K562 (cell line): Measurements from ENCODE around the gene INPP4B. TPM values are rescaled to one million over a fixed set of nuclear protein-coding genes. Genes with fewer than 3 reads are reported as not detected.

ENCODE experiments used
- ATAC-seq: fragments of 200-7000 bp; cut with Tn5 transposase; 3 replicates; pipeline ENCODE4 v1.9.1; 2020; ENCODE audit warnings: moderate library complexity
- BruUV-seq: library from RNA; stranded (reverse); fragments of 400-500 nt; replicated peaks from 2 replicates; lab custom pipeline; 2021; lab: Mats Ljungman, UMichigan
- CTCF ChIA-PET: fragments of 300-600 bp; formaldehyde crosslinking; extraction: SDS; loops from one replicate; lab custom pipeline; 2021; ENCODE audit warnings: low intra/inter-chr PET ratio; lab: Yijun Ruan, JAX
- POLR2A ChIA-PET: fragments of 300-600, 350-650 bp; sonication (Branson Sonifier 250); formaldehyde crosslinking; extraction: SDS; loops from one replicate; lab custom pipeline; 2021; ENCODE audit warnings: antibody characterized with exemption, inconsistent platforms; lab: Yijun Ruan, JAX
- DNase-seq, 4 experiments: peaks; one replicate each; pipeline versions ENCODE4 v3.0.0 to v3.0.0-alpha.2; 2011 to 2018; ENCODE audit warnings: low spot score in 3 of 4, mixed read lengths in 3 of 4; ENCODE audit errors: extremely low read depth in 1 of 4
- FAIRE-seq: peaks from 2 replicates; lab custom pipeline; 2011; peaks lifted over from hg19 to GRCh38; lab: Jason Lieb, UNC
- H2AFZ ChIP-seq: 2 replicates; pipeline ENCODE4 v1.6.0; 2011; ENCODE audit warnings: low read depth, low read length, control low read depth, inconsistent platforms
- H3K27ac ChIP-seq: fragments of 200-600 bp; 3 replicates; pipeline ENCODE4 v1.8.0; 2011; ENCODE audit warnings: low read depth, mild to moderate bottlenecking, control low read depth, inconsistent platforms, low read length, moderate library complexity, mixed read lengths; ENCODE audit errors: extremely low read depth
- H3K27me3 ChIP-seq, 2 experiments: fragments of 300-600 bp in 1 of 2; 2 replicates in 1 of 2; 3 replicates in 1 of 2; pipeline versions ENCODE4 v1.6.0 to v1.8.0; 2011; ENCODE audit warnings: inconsistent platforms in 2 of 2, low read length in 2 of 2, mild to moderate bottlenecking in 1 of 2, mixed read lengths in 1 of 2, moderate library complexity in 1 of 2; ENCODE audit not compliant: control insufficient read depth in 2 of 2, insufficient read depth in 2 of 2
- H3K36me3 ChIP-seq: fragments of 300-600 bp; 3 replicates; pipeline ENCODE4 v1.8.0; 2011; ENCODE audit warnings: mild to moderate bottlenecking, low read length, inconsistent platforms; ENCODE audit not compliant: control insufficient read depth, insufficient read depth
- H3K4me1 ChIP-seq, 2 experiments: fragments of 200-600 bp in 1 of 2; replicated peaks in 1 of 2; 2 replicates in 1 of 2; 3 replicates in 1 of 2; pipeline versions ENCODE4 v1.5.1 to v1.8.0; 2011; ENCODE audit warnings: inconsistent platforms in 2 of 2, low read length in 2 of 2, mild to moderate bottlenecking in 1 of 2, mixed read lengths in 1 of 2, moderate library complexity in 1 of 2; ENCODE audit not compliant: control insufficient read depth in 2 of 2, insufficient read depth in 2 of 2
- H3K4me2 ChIP-seq: 2 replicates; pipeline ENCODE4 v1.6.1; 2011; ENCODE audit warnings: low read length, control low read depth, inconsistent platforms, mixed read lengths; ENCODE audit not compliant: insufficient read depth
- H3K4me3 ChIP-seq: fragments of 200-600 bp; sonication (generic), shearing (Covaris generic); 2 replicates; pipeline ENCODE4 v1.5.1; 2016; ENCODE audit warnings: control low read depth, inconsistent platforms
- H3K79me2 ChIP-seq: fragments of 200-600 bp; 3 replicates; pipeline ENCODE4 v1.8.0; 2011; ENCODE audit warnings: low read length, inconsistent platforms; ENCODE audit not compliant: control insufficient read depth, insufficient read depth
- H3K9ac ChIP-seq, 2 experiments: 2 replicates each; pipeline versions ENCODE4 v1.6.0 to v1.6.1; 2011; ENCODE audit warnings: low read depth in 2 of 2, low read length in 2 of 2, control low read depth in 1 of 2, inconsistent platforms in 1 of 2, mild to moderate bottlenecking in 1 of 2, mixed read lengths in 1 of 2; ENCODE audit not compliant: insufficient read depth in 1 of 2
- H3K9me1 ChIP-seq: one replicate; pipeline ENCODE4 v1.6.0; 2011; ENCODE audit warnings: inconsistent platforms, mild to moderate bottlenecking, low read length, moderate library complexity; ENCODE audit not compliant: control insufficient read depth, insufficient read depth
- H3K9me3 ChIP-seq: replicated peaks from 2 replicates; pipeline ENCODE4 v1.5.1; 2011; ENCODE audit warnings: low read depth, low read length, inconsistent platforms; ENCODE audit not compliant: control insufficient read depth, insufficient read depth
- H4K20me1 ChIP-seq: replicated peaks from 2 replicates; pipeline ENCODE4 v1.6.1; 2011; ENCODE audit warnings: low read length, inconsistent platforms, mixed read lengths; ENCODE audit not compliant: control insufficient read depth, insufficient read depth
- ATF7 ChIP-seq: fragments of 450-650 bp; IDR thresholded peaks from 2 replicates; pipeline ENCODE4 v1.7.1; 2014; ENCODE audit warnings: mild to moderate bottlenecking, moderate library complexity
- BACH1 ChIP-seq: fragments of 200-800 bp; sonication (Bioruptor generic); IDR thresholded peaks from 2 replicates; pipeline ENCODE4 v1.6.1; 2016; ENCODE audit warnings: missing genetic modification characterization, missing compliant biosample characterization
- E2F8 ChIP-seq: fragments of 450-650 bp; IDR thresholded peaks from 2 replicates; pipeline ENCODE4 v1.7.1; 2018; ENCODE audit warnings: mild to moderate bottlenecking, low read depth; ENCODE audit not compliant: partially characterized antibody
- EP400 ChIP-seq: fragments of 450-650 bp; IDR thresholded peaks from 2 replicates; pipeline ENCODE4 v1.6.1; 2017; ENCODE audit warnings: antibody characterized with exemption, mild to moderate bottlenecking, moderate library complexity
- SNIP1 ChIP-seq: fragments of 450-650 bp; IDR thresholded peaks from 2 replicates; pipeline ENCODE4 v1.7.1; 2017; ENCODE audit warnings: low read depth, mild to moderate bottlenecking
- SREBF1 ChIP-seq: fragments of 150-350 bp; IDR thresholded peaks from 2 replicates; pipeline ENCODE4 v1.6.1; 2014; ENCODE audit warnings: antibody characterized with exemption, low read depth, low read length, borderline replicate concordance
- WGBS: fragments of 100-300 bp; shearing (Covaris generic); methylation state at CpG from one replicate; pipeline ENCODE4 v1.1.6; 2016; ENCODE audit warnings: low coverage, mixed read lengths; ENCODE audit not compliant: insufficient coverage; ENCODE audit errors: missing lambda C conversion rate; 5-methylcytosine and 5-hydroxymethylcytosine counted together
- in situ Hi-C: fragments of 300-500 bp; cut with MboI; formaldehyde crosslinking; loops from 4 replicates; pipeline ENCODE4 v1.15.0; 2018; ENCODE audit warnings: inconsistent platforms, mixed read lengths
- intact Hi-C: fragments of 100-400 bp; cut with micrococcal nuclease; formaldehyde crosslinking; loops from 2 replicates; pipeline ENCODE4 v1.14.2; 2022
- polyA plus RNA-seq, 8 experiments: library from polyadenylated mRNA; depleted of rRNA in 4 of 8; stranded (reverse) in 5 of 8; unstranded in 3 of 8; fragments of >200 nt; fragmentation: Nextera tagmentation in 2 of 8; fragmentation: Illumina TruSeq in 1 of 8; extraction: Ambion mirVana in 2 of 8; extraction: Trizol in 1 of 8; gene quantifications; 2 replicates each; pipeline versions ENCODE4 v1.2.1 to v1.2.3, GENCODE V29; 2011 to 2014; ENCODE audit warnings: inconsistent platforms in 1 of 8, missing spikeins in 1 of 8
- total RNA-seq, 7 experiments: library from RNA; depleted of rRNA in 6 of 7; stranded (reverse); fragments of >200 nt in 6 of 7; fragmentation: Illumina TruSeq in 2 of 7; extraction: Trizol in 2 of 7; gene quantifications; 2 replicates each; pipeline versions ENCODE4 v1.2.1 to v1.2.3, GENCODE V29; 2011 to 2021; ENCODE audit warnings: low replicate concordance in 1 of 7

Gene INPP4B
- total and polyA plus RNA-seq, 9 of the 15 experiments (the other 6 are each of a cell fraction or from before 2014, with no cell fraction given) = 0.04 to 0.11 TPM; not detected in 7

- CTCF ChIA-PET = no interaction called here
- Histone ChIP-seq H3K9me3 (no peaks in the 10 kb centered on the region), H3K36me3 (no peaks in the 10 kb centered on the region), H3K27ac (no peak overlapping the region), H4K20me1 (no peaks in the 10 kb centered on the region), H3K4me2 (no peak overlapping the region), H3K4me1 (no peaks in the 10 kb centered on the region), H3K4me3 (no peak overlapping the region)
- POLR2A ChIA-PET = no interaction called here
- BruUV-seq = no TSS peak
- 0% methylated on average over 1 of the region's 1 CpG for WGBS
- intact Hi-C loops = no loop called here
- FAIRE-seq = no peak
- ATAC-seq = no peak
- TF ChIP-seq SNIP1 (no peak), BACH1 (no peak), SREBF1 (no peak), E2F8 (no peak), EP400 (no peak), ATF7 (no peak)
- TF ChIP-seq, all 486 proteins: peak for 0
- H3K27me3 ChIP-seq = no peaks in the 10 kb centered on the region
- in situ Hi-C loops = no loop called here
- no peaks in the 10 kb centered on the region for H3K9me1 ChIP-seq
- no peak overlapping the region for H2AFZ ChIP-seq
- no peak overlapping the region for H3K9ac ChIP-seq
- no peaks in the 10 kb centered on the region for H3K79me2 ChIP-seq
- no peak for DNase-seq
These were observed 564.1 kb downstream of the INPP4B start for GRCh38 chr4:142281999-142282398.
